OCI-LY3 (cell line): ENCODE data around the gene SLC35A3.

Experiments used
- H2AFZ ChIP-seq: fragments of 200-600, 300-600 bp; shearing (Covaris generic); 2 replicates; pipeline ENCODE4 v1.6.0; 2014; ENCODE audit warnings: antibody characterized with exemption, low read depth, low read length
- H3K27ac ChIP-seq: fragments of 200-600, 300-600 bp; sonication (generic); 2 replicates; pipeline ENCODE4 v1.5.1; 2014; ENCODE audit warnings: mild to moderate bottlenecking, low read length, moderate library complexity, mixed read lengths
- H3K27me3 ChIP-seq: fragments of 200-600, 300-600 bp; sonication (generic); 2 replicates; pipeline ENCODE4 v1.6.1; 2014; ENCODE audit warnings: low read depth, low read length, mixed read lengths
- H3K36me3 ChIP-seq: fragments of 200-600, 300-600 bp; sonication (generic); replicated peaks from 2 replicates; pipeline ENCODE3; 2014; ENCODE audit warnings: low read depth, low read length, mixed read lengths
- H3K4me1 ChIP-seq: fragments of 300-600, 200-600 bp; sonication (generic); 2 replicates; pipeline ENCODE4 v1.6.1; 2014; ENCODE audit warnings: low read length, mixed read lengths
- H3K4me2 ChIP-seq: fragments of 200-600, 300-600 bp; sonication (generic); 2 replicates; pipeline ENCODE4 v1.6.1; 2014; ENCODE audit warnings: low read length, mixed read lengths
- H3K4me3 ChIP-seq: fragments of 300-600, 200-600 bp; sonication (generic); 2 replicates; pipeline ENCODE4 v1.5.1; 2014; ENCODE audit warnings: antibody characterized with exemption, mild to moderate bottlenecking, low read length, moderate library complexity
- H3K79me2 ChIP-seq: fragments of 300-600, 200-600 bp; shearing (Covaris generic); 2 replicates; pipeline ENCODE4 v1.6.1; 2014; ENCODE audit warnings: mild to moderate bottlenecking, low read length, mixed read lengths
- H3K9ac ChIP-seq: fragments of 300-600, 200-600 bp; shearing (Covaris generic); 2 replicates; pipeline ENCODE4 v1.6.0; 2014; ENCODE audit warnings: mild to moderate bottlenecking, low read length, moderate library complexity
- H3K9me3 ChIP-seq: fragments of 200-600, 300-600 bp; shearing (Covaris generic); 2 replicates; pipeline ENCODE4 v1.6.1; 2014; ENCODE audit warnings: low read length, mixed read lengths; ENCODE audit not compliant: insufficient read depth
- H4K20me1 ChIP-seq: fragments of 200-600, 300-600 bp; sonication (generic); 2 replicates; pipeline ENCODE4 v1.6.1; 2016; ENCODE audit warnings: low read length, mixed read lengths; ENCODE audit not compliant: insufficient read depth
- CTCF ChIP-seq: fragments of 200-600, 300-600 bp; sonication (generic); IDR thresholded peaks from 2 replicates; pipeline ENCODE4 v1.5.1; 2014; ENCODE audit warnings: antibody characterized with exemption, low read length, low read depth
- EZH2phosphoT487 ChIP-seq: fragments of 200-600 bp; shearing (Covaris generic); IDR thresholded peaks from 2 replicates; pipeline ENCODE4 v1.6.1; 2018; ENCODE audit warnings: antibody characterized with exemption, mixed run types, low read depth

Gene SLC35A3

DNA sequence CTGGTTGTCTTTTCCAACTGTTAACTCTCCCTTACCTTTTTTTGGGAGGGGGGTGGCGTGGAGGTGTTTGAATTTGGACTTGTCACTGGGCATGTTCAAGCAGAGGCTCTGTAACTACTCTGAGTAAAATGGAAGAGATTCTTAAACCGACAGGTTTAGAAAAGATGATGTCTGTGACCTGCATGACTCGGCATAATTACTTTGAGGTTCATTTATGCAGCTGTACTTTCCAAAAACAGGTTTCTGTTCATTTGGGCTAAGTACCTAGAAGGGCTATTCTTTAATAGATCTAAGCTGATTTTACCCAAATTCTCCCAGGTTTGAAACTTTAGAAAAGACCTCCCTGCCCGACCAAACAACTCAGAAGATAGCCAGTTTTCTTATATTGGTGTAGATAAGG is 80.3 kb downstream of the SLC35A3 start:
- H3K27me3 ChIP-seq = no peaks in the 10 kb centered on the region
- H3K27ac ChIP-seq = peak overlapping the region; percentile 63
- peak overlapping the region; percentile 72 for H3K4me2 ChIP-seq
- peaks cover 60% of the 10 kb centered on the region for H3K4me1 ChIP-seq
- TF ChIP-seq CTCF (no peak), EZH2phosphoT487 (no peak)
- H3K9me3 ChIP-seq = no peaks in the 10 kb centered on the region
- peak overlapping the region; percentile 55 for H3K4me3 ChIP-seq
- peaks cover 7% of the 10 kb centered on the region for H3K36me3 ChIP-seq
- H2AFZ ChIP-seq = no peak overlapping the region
- peak overlapping the region; percentile 30 for H3K9ac ChIP-seq
- H4K20me1 ChIP-seq = peaks cover 24% of the 10 kb centered on the region
- H3K79me2 ChIP-seq = peaks cover 96% of the 10 kb centered on the region

DNA sequence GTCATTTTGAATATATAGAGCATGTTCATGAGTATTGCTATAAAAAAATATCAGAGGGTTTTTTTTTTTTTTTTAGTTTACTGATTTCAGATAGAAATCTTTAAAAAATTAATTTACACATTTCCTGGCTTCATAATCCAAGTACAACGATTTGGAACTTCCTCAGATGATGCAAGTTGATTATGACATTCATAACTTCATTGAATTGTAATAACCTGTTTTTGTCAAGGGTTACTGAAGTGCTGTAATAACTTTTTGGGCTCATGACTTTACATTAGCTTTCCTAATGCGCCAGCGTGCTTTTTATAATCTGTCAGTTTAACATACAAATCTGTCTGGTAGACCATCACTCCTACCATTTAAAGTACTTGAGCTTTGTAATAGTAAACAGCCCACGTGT is 81.6 kb downstream of the SLC35A3 start:
- H2AFZ ChIP-seq = no peak overlapping the region
- no peak overlapping the region for H3K4me3 ChIP-seq
- H3K9ac ChIP-seq = no peak overlapping the region
- H3K27me3 ChIP-seq = no peaks in the 10 kb centered on the region
- H3K4me1 ChIP-seq = peaks cover 48% of the 10 kb centered on the region
- H3K79me2 ChIP-seq = peaks cover 92% of the 10 kb centered on the region
- H3K9me3 ChIP-seq = no peaks in the 10 kb centered on the region
- no peak for TF ChIP-seq EZH2phosphoT487
- TF ChIP-seq CTCF = no peak
- peaks cover 19% of the 10 kb centered on the region for H4K20me1 ChIP-seq
- peaks cover 5% of the 10 kb centered on the region for H3K36me3 ChIP-seq
- no peak overlapping the region for H3K4me2 ChIP-seq
- no peak overlapping the region for H3K27ac ChIP-seq

DNA sequence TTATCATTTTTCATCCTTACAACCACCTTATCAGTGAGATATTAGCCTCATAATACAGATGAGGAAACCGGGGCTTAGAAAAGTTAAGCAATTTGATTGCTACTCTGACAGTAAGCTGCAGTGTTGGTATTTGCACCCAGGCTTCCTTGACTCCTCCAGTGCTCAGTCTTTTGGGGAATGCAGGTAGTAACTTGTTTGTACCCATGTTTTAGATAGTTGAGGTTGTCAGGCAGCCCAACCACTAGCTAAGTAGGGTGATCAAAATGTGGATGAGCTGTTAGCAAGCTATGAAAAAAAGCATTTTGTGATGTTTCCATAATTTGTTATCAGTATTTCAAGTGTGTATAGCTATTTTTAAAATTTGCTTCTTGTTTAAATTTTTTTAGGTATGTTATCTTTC is 82.1 kb downstream of the SLC35A3 start:
- H3K9ac ChIP-seq = no peak overlapping the region
- H3K79me2 ChIP-seq = peaks cover 92% of the 10 kb centered on the region
- H3K27ac ChIP-seq = no peak overlapping the region
- no peaks in the 10 kb centered on the region for H3K9me3 ChIP-seq
- no peak overlapping the region for H2AFZ ChIP-seq
- peaks cover 19% of the 10 kb centered on the region for H4K20me1 ChIP-seq
- H3K27me3 ChIP-seq = no peaks in the 10 kb centered on the region
- peaks cover 5% of the 10 kb centered on the region for H3K36me3 ChIP-seq
- peaks cover 45% of the 10 kb centered on the region for H3K4me1 ChIP-seq
- no peak overlapping the region for H3K4me2 ChIP-seq
- H3K4me3 ChIP-seq = no peak overlapping the region
- no peak for TF ChIP-seq EZH2phosphoT487
- TF ChIP-seq CTCF = no peak

GRCh38 chr1:100053119-100053518 is 83.3 kb downstream of the SLC35A3 start:
- peaks cover 9% of the 10 kb centered on the region for H3K36me3 ChIP-seq
- no peaks in the 10 kb centered on the region for H3K9me3 ChIP-seq
- peak overlapping the region; percentile 11 for H3K4me2 ChIP-seq
- peak overlapping the region; percentile 36; the same call in 1 of the 2 replicates for H3K27ac ChIP-seq
- no peak overlapping the region for H2AFZ ChIP-seq
- H3K4me3 ChIP-seq = no peak overlapping the region
- H3K79me2 ChIP-seq = peaks cover 90% of the 10 kb centered on the region
- no peak overlapping the region for H3K9ac ChIP-seq
- H3K4me1 ChIP-seq = peaks cover 32% of the 10 kb centered on the region
- peaks cover 18% of the 10 kb centered on the region for H4K20me1 ChIP-seq
- no peaks in the 10 kb centered on the region for H3K27me3 ChIP-seq
- TF ChIP-seq CTCF = no peak
- no peak for TF ChIP-seq EZH2phosphoT487
